Lung (tissue), 12 donors: ENCODE measurements around the gene ATP8B4. TPM values are rescaled to one million over a fixed set of nuclear protein-coding genes. Genes with fewer than 3 reads are reported as not detected.

Experiments used
- ATAC-seq: fragments of 200-7000 bp; cut with Tn5 transposase; one replicate; pipeline ENCODE4 v1.9.1; 2020; ENCODE audit warnings: moderate number of reproducible peaks; ENCODE audit not compliant: insufficient read depth, low FRiP score
- DNase-seq, 3 donors: peaks; one replicate each; pipeline ENCODE4 v3.0.0-alpha.2; 2013 to 2017
- H3K27ac ChIP-seq, 2 donors: one replicate each; pipeline ENCODE4 v1.5.1; 2013; ENCODE audit warnings: mild to moderate bottlenecking in 2 of 2, moderate library complexity in 2 of 2, control low read depth in 1 of 2, inconsistent platforms in 1 of 2, low read depth in 1 of 2, low read length in 1 of 2
- H3K27me3 ChIP-seq, 3 donors: one replicate each; pipeline ENCODE4 v1.5.1; 2013; ENCODE audit warnings: low read length in 2 of 3; ENCODE audit not compliant: control insufficient read depth in 3 of 3, insufficient read depth in 3 of 3
- H3K36me3 ChIP-seq, 4 donors: one replicate each; pipeline ENCODE4 v1.5.1; 2013; ENCODE audit warnings: low read length in 4 of 4, mild to moderate bottlenecking in 1 of 4, moderate library complexity in 1 of 4; ENCODE audit not compliant: control insufficient read depth in 4 of 4, insufficient read depth in 4 of 4
- H3K4me1 ChIP-seq, 5 donors: one replicate each; pipeline ENCODE4 v1.5.1; 2013; ENCODE audit warnings: low read length in 5 of 5, mild to moderate bottlenecking in 2 of 5, moderate library complexity in 1 of 5; ENCODE audit not compliant: control insufficient read depth in 5 of 5, insufficient read depth in 5 of 5
- H3K4me3 ChIP-seq: one replicate; pipeline ENCODE4 v1.5.1; 2013; ENCODE audit warnings: mild to moderate bottlenecking, control low read depth, moderate library complexity
- H3K9ac ChIP-seq, 2 donors: one replicate each; pipeline ENCODE4 v1.5.1; 2013; ENCODE audit warnings: low read length in 2 of 2, control low read depth in 1 of 2; ENCODE audit not compliant: insufficient read depth in 1 of 2
- H3K9me3 ChIP-seq, 4 donors: one replicate each; pipeline ENCODE4 v1.5.1; 2013; ENCODE audit warnings: low read length in 3 of 4, mild to moderate bottlenecking in 1 of 4, moderate library complexity in 1 of 4; ENCODE audit not compliant: control insufficient read depth in 4 of 4, insufficient read depth in 3 of 4
- WGBS, 2 donors: extraction: QIAGEN DNeasy Blood & Tissue Kit; methylation state at CpG; one replicate each; pipeline ENCODE4 v1.1.7; 2013; 5-methylcytosine and 5-hydroxymethylcytosine counted together
- polyA plus RNA-seq, 2 donors: library from polyadenylated mRNA; stranded (reverse); fragments of 200-250 nt; gene quantifications; one replicate each; pipeline ENCODE4 v1.2.1, GENCODE V29; 2013
- total RNA-seq, 2 donors: library from RNA; depleted of rRNA in 1 of 2; stranded (reverse); fragments of >200 nt in 1 of 2; gene quantifications; one replicate each; pipeline ENCODE4 v1.2.1, GENCODE V29; 2014 to 2021
- TF ChIP-seq, protein P1 (sequence below): IDR thresholded peaks from 2 replicates; pipeline ENCODE4 v1.5.1; 2012; ENCODE audit warnings: mild to moderate bottlenecking; ENCODE audit errors: control extremely low read depth, extremely low read depth
- donor health status: control.
- donor health status: control.
- donor health status: Bipolar disorder and iron deficiency.
- donor health status: healthy.
- donor health status: DM: yes; HTN: yes; CAD: no.

Gene ATP8B4
- total and polyA plus RNA-seq, 4 donors = 1.6 to 23.1 (median 3.3) TPM

GRCh38 chr15:49876401-49877038 is 242.5 kb downstream of the ATP8B4 start:
- H3K36me3 ChIP-seq = no peaks in the 10 kb centered on the region
- peaks cover 0 to 35% (median 6%) of the 10 kb centered on the region in 5 donors for H3K4me1 ChIP-seq
- H3K9ac ChIP-seq = no peak overlapping the region
- TF ChIP-seq, protein P1, sequence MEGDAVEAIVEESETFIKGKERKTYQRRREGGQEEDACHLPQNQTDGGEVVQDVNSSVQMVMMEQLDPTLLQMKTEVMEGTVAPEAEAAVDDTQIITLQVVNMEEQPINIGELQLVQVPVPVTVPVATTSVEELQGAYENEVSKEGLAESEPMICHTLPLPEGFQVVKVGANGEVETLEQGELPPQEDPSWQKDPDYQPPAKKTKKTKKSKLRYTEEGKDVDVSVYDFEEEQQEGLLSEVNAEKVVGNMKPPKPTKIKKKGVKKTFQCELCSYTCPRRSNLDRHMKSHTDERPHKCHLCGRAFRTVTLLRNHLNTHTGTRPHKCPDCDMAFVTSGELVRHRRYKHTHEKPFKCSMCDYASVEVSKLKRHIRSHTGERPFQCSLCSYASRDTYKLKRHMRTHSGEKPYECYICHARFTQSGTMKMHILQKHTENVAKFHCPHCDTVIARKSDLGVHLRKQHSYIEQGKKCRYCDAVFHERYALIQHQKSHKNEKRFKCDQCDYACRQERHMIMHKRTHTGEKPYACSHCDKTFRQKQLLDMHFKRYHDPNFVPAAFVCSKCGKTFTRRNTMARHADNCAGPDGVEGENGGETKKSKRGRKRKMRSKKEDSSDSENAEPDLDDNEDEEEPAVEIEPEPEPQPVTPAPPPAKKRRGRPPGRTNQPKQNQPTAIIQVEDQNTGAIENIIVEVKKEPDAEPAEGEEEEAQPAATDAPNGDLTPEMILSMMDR = no peak
- H3K4me3 ChIP-seq = no peak overlapping the region
- no peaks in the 10 kb centered on the region for H3K27me3 ChIP-seq
- DNase-seq (peak in 1 of 3 donors; percentile 33), ATAC-seq (no peak)
- H3K9me3 ChIP-seq = no peaks in the 10 kb centered on the region
- H3K27ac ChIP-seq = peak overlapping the region; percentile 40 to 67
- WGBS, 2 donors = 79 to 85% methylated on average over 5 of the region's 5 CpGs

DNA sequence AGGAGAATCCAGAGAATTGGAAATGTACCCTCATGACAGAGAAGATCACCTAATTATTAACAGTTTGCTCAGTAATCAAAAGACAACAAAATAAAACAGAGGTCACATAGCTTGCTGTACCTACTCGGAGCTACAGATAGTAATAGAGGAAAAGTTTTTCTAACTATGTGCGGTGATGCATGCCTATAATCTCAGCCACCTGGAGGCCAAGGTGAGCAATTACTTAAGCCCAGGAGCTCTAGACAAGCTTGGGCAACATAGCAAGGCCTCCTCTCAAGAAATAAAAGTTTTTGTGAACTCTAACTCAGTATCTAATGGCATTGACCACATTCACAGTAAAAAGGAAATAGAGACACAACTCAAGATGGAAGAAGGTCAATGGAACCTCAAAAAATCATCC is 243.6 kb downstream of the ATP8B4 start:
- Histone ChIP-seq H3K27me3 (no peaks in the 10 kb centered on the region), H3K9ac (no peak overlapping the region), H3K27ac (no peak overlapping the region), H3K9me3 (no peaks in the 10 kb centered on the region), H3K36me3 (no peaks in the 10 kb centered on the region), H3K4me3 (no peak overlapping the region), H3K4me1 (peaks cover 0 to 35% (median 6%) of the 10 kb centered on the region in 5 donors)
- 92 to 95% methylated on average over 2 of the region's 2 CpGs for WGBS, 2 donors
- no peak for DNase-seq
- TF ChIP-seq, protein P1 = no peak
- no peak for ATAC-seq

GRCh38 chr15:49870472-49870871 is 248.6 kb downstream of the ATP8B4 start:
- no peaks in the 10 kb centered on the region for H3K36me3 ChIP-seq
- DNase-seq (no peak), ATAC-seq (no peak)
- TF ChIP-seq, protein P1 = no peak
- no peak overlapping the region for H3K4me3 ChIP-seq
- H3K27me3 ChIP-seq = no peaks in the 10 kb centered on the region
- H3K4me1 ChIP-seq = peaks cover 0 to 3% (median 0%) of the 10 kb centered on the region in 5 donors
- no peaks in the 10 kb centered on the region for H3K9me3 ChIP-seq
- H3K27ac ChIP-seq = no peak overlapping the region
- no peak overlapping the region for H3K9ac ChIP-seq

DNA sequence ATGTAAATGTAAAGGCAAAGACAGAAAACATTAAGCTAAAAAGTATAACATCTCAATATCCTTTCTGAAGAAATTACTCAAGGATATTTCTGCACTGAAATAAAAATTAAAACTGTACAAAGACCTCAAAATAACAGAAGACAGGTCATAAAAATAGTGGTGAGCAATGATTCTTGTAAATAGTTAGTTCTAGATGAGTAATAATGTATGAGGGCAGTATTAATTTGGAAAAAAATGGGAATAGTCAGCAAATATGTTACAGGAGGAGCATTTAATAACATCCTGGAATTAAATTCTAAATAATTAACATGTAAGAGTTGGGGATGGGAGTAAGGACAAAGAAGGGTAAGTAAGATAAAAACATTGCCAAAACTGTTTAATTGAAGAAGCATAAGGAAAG is 250.7 kb downstream of the ATP8B4 start:
- Histone ChIP-seq H3K27ac (no peak overlapping the region), H3K36me3 (no peaks in the 10 kb centered on the region), H3K9ac (no peak overlapping the region), H3K4me1 (no peaks in the 10 kb centered on the region), H3K27me3 (no peaks in the 10 kb centered on the region), H3K4me3 (no peak overlapping the region), H3K9me3 (no peaks in the 10 kb centered on the region)
- DNase-seq (no peak), ATAC-seq (no peak)
- TF ChIP-seq, protein P1 = no peak
